ENCODE measurements around the gene HIP1R.

The HIP1R gene

DNA sequence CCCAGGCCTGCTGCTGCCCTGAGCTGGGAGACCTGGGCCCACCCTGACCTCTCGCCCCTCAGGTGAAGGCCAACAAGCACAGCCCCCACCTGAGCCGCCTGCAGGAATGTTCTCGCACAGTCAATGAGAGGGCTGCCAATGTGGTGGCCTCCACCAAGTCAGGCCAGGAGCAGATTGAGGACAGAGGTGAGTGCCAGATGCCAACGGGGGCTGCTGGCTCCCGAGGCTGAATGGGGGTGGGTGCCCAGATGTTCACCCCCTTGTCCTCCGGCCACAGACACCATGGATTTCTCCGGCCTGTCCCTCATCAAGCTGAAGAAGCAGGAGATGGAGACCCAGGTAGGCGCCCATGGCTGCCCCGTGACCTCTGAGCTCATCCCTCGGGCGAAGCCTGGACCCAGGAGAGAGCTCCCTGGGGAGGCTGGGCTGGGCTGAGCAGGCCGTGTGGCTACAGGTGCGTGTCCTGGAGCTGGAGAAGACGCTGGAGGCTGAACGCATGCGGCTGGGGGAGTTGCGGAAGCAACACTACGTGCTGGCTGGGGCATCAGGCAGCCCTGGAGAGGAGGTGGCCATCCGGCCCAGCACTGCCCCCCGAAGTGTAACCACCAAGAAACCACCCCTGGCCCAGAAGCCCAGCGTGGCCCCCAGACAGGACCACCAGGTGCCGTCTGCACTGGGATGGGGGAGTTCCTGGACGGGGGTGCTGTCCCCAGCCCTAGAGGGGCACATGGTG lies 25.8 kb downstream of the HIP1R start:
- no peak for DNase-seq

DNA sequence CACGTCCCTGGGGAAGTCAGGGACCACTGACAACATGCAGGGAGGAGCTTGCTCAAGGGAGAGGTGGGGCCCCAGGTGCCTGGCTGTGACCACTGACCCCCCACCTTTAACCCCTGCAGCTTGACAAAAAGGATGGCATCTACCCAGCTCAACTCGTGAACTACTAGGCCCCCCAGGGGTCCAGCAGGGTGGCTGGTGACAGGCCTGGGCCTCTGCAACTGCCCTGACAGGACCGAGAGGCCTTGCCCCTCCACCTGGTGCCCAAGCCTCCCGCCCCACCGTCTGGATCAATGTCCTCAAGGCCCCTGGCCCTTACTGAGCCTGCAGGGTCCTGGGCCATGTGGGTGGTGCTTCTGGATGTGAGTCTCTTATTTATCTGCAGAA lies 26.3 kb downstream of the HIP1R start:
- DNase-seq = no peak

DNA sequence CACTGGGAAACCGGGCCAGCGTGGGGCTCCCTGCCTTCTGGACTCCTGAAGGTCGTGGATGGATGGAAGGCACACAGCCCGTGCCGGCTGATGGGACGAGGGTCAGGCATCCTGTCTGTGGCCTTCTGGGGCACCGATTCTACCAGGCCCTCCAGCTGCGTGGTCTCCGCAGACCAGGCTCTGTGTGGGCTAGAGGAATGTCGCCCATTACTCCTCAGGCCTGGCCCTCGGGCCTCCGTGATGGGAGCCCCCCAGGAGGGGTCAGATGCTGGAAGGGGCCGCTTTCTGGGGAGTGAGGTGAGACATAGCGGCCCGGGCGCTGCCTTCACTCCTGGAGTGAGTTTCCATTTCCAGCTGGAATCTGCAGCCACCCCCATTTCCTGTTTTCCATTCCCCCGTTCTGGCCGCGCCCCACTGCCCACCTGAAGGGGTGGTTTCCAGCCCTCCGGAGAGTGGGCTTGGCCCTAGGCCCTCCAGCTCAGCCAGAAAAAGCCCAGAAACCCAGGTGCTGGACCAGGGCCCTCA lies 26.9 kb downstream of the HIP1R start:
- no peak for DNase-seq

GRCh38 chr12:122862872-122863701 lies 27.8 kb downstream of the HIP1R start:
- DNase-seq = no peak

DNA sequence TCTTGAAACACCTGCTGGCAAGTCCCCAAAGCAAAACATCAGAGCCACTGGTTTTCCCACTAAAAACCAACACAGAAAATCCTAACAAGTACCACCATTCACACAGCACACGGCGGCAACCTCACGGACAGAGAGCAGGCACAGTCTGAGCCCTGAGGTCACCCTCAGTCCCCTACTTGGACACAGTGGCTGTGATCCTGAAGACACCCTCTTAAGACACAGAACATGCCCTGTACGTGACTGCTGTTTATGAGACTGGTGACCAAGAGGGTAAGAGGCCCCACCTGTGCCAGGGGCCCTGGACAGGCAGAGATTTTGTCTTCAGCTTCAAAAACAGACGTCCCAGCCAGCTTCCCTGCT lies 29.6 kb downstream of the HIP1R start:
- DNase-seq = no peak

DNA sequence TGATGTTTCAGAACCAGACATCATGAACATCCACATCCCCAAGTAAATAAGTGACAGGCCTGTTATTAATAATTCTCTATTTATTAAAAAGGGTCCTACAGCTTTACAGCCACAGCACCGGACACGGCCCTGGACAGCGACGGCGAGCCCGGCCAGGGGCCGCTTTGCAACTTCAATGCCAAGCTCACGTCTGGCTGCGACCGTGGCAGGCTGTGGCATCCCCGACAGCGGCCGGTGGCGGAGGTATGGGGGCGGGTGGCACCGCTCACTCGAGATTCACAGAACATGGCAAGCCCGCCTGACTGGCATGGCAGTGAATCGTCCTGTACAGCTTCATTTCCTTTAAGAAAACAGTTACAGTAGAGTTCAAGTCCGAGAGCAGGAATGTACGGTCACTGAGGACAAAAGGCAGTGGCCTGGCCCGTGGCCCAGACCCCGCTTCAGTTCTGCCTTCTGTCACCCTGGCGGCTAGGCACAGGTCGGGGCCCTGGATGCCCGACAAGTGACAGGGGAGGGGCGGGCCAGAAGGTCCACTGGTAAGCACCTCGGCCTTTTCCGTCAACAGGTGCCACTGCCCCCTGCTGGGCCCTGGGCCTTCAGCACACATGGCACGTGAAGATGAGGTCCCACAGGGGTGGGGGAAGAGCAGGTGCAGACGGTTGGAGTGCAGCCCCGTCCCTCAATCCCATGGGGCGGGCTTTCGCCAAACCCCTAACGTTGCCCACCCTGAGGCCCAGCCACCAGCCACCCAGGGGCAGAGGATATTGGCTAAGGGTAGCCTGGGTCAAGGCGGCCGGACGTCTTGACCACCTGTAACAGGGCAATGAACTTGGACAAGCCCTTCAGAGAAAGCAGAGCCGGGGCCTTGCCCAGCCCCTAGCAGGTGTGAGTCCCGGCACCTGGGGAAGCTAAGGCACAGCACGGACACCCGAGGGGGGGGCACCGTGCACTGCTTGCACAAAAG lies 30.3 kb downstream of the HIP1R start:
- no peak for DNase-seq

- DNase-seq = no peak
Measured at GRCh38 chr12:122866379-122866778, 31.1 kb downstream of the HIP1R start.

- no peak for DNase-seq
Measured at GRCh38 chr12:122866950-122867607, 31.8 kb downstream of the HIP1R start.

GRCh38 chr12:122867691-122868461 lies 32.6 kb downstream of the HIP1R start:
- DNase-seq = no peak

DNA sequence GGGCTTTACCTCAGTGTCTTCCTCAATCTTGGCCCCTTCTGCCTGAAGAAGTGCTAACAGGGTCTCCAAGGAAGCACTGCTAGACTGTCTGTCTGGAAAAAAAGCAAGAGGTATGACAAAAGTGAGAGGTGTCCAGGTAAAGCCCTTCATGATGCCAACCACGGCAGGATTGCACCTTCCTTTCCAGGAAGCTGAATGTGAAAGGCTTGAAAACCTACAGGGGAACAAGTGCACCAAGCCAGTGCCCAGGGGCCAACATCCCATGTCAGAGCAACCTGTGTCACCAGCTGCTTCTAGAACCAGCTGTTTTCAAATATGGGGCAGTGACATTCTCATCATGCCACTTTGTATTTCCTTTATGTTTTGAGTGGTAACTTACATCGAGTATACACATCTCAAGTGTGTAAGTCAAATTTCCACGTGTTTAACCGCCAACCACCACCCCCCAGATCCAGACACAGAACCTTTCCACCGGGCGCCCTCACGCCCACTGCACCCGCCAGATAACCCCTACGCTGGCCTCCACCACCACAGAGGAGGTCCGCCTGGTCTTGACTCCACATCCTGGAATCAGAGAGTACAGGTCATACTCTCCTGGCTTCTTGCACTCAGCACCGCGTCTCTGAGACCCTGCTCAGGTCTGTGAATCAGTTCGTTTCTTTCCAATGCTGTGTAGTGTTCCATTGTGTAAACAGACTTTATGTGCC lies 33.4 kb downstream of the HIP1R start:
- no peak for DNase-seq

GRCh38 chr12:122869207-122869973 lies 34.1 kb downstream of the HIP1R start:
- DNase-seq = no peak

- no peak for DNase-seq
Measured at GRCh38 chr12:122870163-122870842, 35.0 kb downstream of the HIP1R start.

DNA sequence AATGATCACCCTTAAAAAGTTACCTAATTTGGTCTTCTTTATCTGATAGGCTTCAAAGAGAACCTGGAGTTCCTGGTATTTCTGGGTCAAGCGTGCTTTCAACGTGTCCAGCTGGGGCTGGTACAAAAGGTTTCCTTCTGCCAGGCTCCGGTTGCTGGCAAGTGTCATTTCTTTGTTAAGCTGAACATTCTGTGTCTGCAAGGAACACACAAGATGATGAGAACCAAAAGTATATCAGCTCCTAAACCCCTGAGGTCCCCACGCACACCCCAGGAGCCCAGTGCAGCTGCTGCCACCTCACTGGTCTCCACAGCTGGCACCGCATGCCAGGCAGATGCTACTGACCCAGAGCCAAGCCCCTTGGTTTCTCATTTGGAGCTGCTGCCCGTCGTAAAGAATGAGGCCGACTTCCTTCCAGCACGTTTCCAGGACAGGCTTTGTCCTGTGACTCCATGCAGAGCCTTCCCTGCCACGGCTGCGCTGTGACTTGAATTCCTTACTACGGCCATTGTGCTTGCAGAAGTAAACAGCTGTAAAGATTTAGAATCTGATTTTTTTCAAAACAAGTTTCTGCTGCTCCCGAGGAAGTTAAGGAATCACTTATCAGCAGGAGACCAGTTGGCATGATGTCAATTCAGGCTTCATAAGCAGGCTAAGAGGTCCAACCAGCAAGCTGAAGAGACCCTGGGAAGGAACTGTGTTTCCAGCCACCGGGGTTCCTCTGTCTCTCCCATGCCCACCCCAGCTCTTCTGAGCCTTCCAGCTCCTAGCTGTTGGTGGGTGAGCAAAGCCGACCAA lies 35.8 kb downstream of the HIP1R start:
- DNase-seq = no peak

DNA sequence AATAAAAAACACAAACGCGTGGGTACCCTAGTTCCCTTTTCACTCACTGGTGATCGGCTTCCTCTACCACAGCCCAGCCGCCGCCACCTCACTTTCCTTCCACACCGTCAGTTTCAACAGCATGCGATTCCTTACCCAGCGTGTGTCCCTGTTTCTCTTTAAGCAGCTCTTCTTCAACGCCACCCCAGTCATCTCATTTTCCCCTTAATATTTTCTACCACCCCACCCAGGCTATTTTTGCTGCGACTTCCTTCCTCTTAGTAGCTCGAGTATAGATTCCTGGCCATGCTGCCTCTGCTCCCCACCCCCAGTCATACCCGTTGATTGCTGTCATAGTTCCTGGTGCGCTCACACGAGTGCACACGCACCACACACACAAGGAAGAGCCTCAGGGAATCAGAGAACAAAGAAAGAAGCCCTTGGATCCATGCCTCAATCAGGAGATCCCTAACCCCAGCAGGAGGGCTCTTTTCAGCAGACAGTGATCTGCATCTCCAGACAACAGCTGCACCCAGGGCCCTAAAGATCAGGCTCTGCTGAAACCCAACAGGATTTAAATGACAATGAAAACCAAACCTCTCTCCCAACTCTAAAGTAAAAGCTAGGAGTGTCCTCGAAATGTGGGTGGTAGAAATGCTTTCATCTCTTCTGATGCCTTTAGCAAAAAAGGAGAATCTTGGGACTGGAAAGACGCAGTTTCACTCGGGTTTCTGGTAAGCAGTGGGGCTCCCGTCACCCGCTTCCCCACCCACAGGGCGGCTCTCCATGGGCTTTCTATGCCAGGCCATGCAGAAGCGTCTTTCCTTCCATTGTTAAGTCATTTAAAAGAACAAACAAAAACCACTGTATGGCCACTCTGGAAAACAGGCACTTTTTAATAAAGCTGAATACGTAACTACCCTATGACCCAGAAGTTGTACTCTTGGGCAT lies 36.9 kb downstream of the HIP1R start:
- no peak for DNase-seq

- no peak for DNase-seq
Measured at GRCh38 chr12:122872815-122873361, 37.6 kb downstream of the HIP1R start.

GRCh38 chr12:122873540-122873939 lies 38.3 kb downstream of the HIP1R start:
- DNase-seq = no peak

- DNase-seq = no peak
Measured at GRCh38 chr12:122874081-122874480, 38.8 kb downstream of the HIP1R start.
